ENCODE results near the gene WDR76. TPM values are rescaled to one million over a fixed set of nuclear protein-coding genes. Genes with fewer than 3 reads are reported as not detected.

WDR76 gene
- total RNA-seq, 1 donor from 2014 or later, result 10.5 TPM

GRCh38 chr15:43913026-43913780 lies 86.4 kb downstream of the WDR76 start:
- peak in 1 of 2 donors; percentile 97 for DNase-seq (ENCODE audit: low read depth in 2 of 2)

- DNase-seq (ENCODE audit: low read depth in 2 of 2), result peak in 1 of 2 donors; percentile 16
These were observed 87.1 kb downstream of the WDR76 start for GRCh38 chr15:43913941-43914340.

- no peak for DNase-seq (ENCODE audit: low read depth in 2 of 2)
These were observed 89.0 kb downstream of the WDR76 start for GRCh38 chr15:43915631-43916325.

GRCh38 chr15:43916326-43916660 lies 89.5 kb downstream of the WDR76 start:
- no peak for DNase-seq (ENCODE audit: low read depth in 2 of 2)

Other genes with a start within 250 kb of the WDR76 start
- 11.6 and 23.8 TPM in 2 replicates for gene PPIP5K1, start 236.8 kb upstream of the WDR76 start, total RNA-seq
- gene CKMT1B, start 233.0 kb upstream of the WDR76 start, total RNA-seq, result not detected in 2 replicates
- 0.13 TPM in 1 of 2 replicates, not detected in the other for gene STRC, start 208.2 kb upstream of the WDR76 start, total RNA-seq
- 0.13 and 0.63 TPM in 2 replicates for gene CATSPER2, start 178.2 kb upstream of the WDR76 start, total RNA-seq
- gene CKMT1A, start 133.1 kb upstream of the WDR76 start, total RNA-seq, result not detected in 2 replicates
- gene PDIA3, start 80.6 kb upstream of the WDR76 start, total RNA-seq, result 114 and 146 TPM in 2 replicates
- gene ELL3, start 50.0 kb upstream of the WDR76 start, total RNA-seq, result 1.5 and 1.9 TPM in 2 replicates
- gene SERF2, start 34.7 kb upstream of the WDR76 start, total RNA-seq, result 228 and 384 TPM in 2 replicates
- gene SERINC4, start 26.8 kb upstream of the WDR76 start, total RNA-seq, result not detected in 2 replicates
- gene HYPK, start 26.4 kb upstream of the WDR76 start, total RNA-seq, result 3.2 and 4.7 TPM in 2 replicates
- gene MFAP1, start 2.3 kb upstream of the WDR76 start, total RNA-seq, result 15.9 and 20.7 TPM in 2 replicates